HG02623 (cell line): ENCODE results near the gene CYP21A2.
"Not testable (repeated sequence)": the region's sequence is repeated elsewhere in the genome, so short reads cannot be mapped to it uniquely, and the experiment has no call there.

ENCODE experiments used
- ATAC-seq: cut with Tn5 transposase; IDR thresholded peaks from one replicate; pipeline ENCODE4 v1.9.1; 2021; ENCODE audit warnings: moderate library complexity; ENCODE audit not compliant: unreplicated experiment

The CYP21A2 gene

GRCh38 chr6:32052626-32053025, 14.4 kb downstream of the CYP21A2 start:
- ATAC-seq: not testable (repeated sequence)

GRCh38 chr6:32053314-32053713, 15.1 kb downstream of the CYP21A2 start:
- not testable (repeated sequence) for ATAC-seq

- ATAC-seq: not testable (repeated sequence)
Measured at GRCh38 chr6:32055756-32056155, 17.5 kb downstream of the CYP21A2 start.

GRCh38 chr6:32056254-32056653, 18.0 kb downstream of the CYP21A2 start:
- ATAC-seq: no peak

GRCh38 chr6:32057966-32058365, 19.8 kb downstream of the CYP21A2 start:
- ATAC-seq: no peak

GRCh38 chr6:32058511-32058963, 20.3 kb downstream of the CYP21A2 start:
- no peak for ATAC-seq

GRCh38 chr6:32060966-32061655, 22.9 kb downstream of the CYP21A2 start:
- no peak for ATAC-seq

GRCh38 chr6:32064706-32065105, 26.5 kb downstream of the CYP21A2 start:
- ATAC-seq: no peak

GRCh38 chr6:32067521-32067920, 29.3 kb downstream of the CYP21A2 start:
- ATAC-seq: not testable (repeated sequence)

- not testable (repeated sequence) for ATAC-seq
Measured at GRCh38 chr6:32068315-32068714, 30.1 kb downstream of the CYP21A2 start.

GRCh38 chr6:32068867-32069266, 30.7 kb downstream of the CYP21A2 start:
- ATAC-seq: no peak

GRCh38 chr6:32069460-32069859, 31.2 kb downstream of the CYP21A2 start:
- ATAC-seq: no peak

- no peak for ATAC-seq
Measured at GRCh38 chr6:32069878-32070515, 31.8 kb downstream of the CYP21A2 start.

- ATAC-seq: no peak
Measured at GRCh38 chr6:32070814-32071543, 32.8 kb downstream of the CYP21A2 start.

- no peak for ATAC-seq
Measured at GRCh38 chr6:32073101-32073500, 34.9 kb downstream of the CYP21A2 start.

- no peak for ATAC-seq
Measured at GRCh38 chr6:32073613-32074012, 35.4 kb downstream of the CYP21A2 start.

GRCh38 chr6:32074996-32075532, 36.8 kb downstream of the CYP21A2 start:
- ATAC-seq: no peak

- no peak for ATAC-seq
Measured at GRCh38 chr6:32075781-32076180, 37.6 kb downstream of the CYP21A2 start.

- ATAC-seq: no peak
Measured at GRCh38 chr6:32076321-32076809, 38.1 kb downstream of the CYP21A2 start.

- ATAC-seq: no peak
Measured at GRCh38 chr6:32079566-32080290, 41.5 kb downstream of the CYP21A2 start.
